ENCODE data around the gene SHC2.
"Not testable (repeated sequence)": the region's sequence is repeated elsewhere in the genome, so short reads cannot be mapped to it uniquely, and the experiment has no call there.

- TF ChIP-seq, protein P1, sequence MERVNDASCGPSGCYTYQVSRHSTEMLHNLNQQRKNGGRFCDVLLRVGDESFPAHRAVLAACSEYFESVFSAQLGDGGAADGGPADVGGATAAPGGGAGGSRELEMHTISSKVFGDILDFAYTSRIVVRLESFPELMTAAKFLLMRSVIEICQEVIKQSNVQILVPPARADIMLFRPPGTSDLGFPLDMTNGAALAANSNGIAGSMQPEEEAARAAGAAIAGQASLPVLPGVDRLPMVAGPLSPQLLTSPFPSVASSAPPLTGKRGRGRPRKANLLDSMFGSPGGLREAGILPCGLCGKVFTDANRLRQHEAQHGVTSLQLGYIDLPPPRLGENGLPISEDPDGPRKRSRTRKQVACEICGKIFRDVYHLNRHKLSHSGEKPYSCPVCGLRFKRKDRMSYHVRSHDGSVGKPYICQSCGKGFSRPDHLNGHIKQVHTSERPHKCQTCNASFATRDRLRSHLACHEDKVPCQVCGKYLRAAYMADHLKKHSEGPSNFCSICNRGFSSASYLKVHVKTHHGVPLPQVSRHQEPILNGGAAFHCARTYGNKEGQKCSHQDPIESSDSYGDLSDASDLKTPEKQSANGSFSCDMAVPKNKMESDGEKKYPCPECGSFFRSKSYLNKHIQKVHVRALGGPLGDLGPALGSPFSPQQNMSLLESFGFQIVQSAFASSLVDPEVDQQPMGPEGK (CRISPR knock-in tag; IDR thresholded peaks at IDR 0.05; ENCODE audit: borderline replicate concordance), result not testable (repeated sequence)
- TF ChIP-seq, protein P2, sequence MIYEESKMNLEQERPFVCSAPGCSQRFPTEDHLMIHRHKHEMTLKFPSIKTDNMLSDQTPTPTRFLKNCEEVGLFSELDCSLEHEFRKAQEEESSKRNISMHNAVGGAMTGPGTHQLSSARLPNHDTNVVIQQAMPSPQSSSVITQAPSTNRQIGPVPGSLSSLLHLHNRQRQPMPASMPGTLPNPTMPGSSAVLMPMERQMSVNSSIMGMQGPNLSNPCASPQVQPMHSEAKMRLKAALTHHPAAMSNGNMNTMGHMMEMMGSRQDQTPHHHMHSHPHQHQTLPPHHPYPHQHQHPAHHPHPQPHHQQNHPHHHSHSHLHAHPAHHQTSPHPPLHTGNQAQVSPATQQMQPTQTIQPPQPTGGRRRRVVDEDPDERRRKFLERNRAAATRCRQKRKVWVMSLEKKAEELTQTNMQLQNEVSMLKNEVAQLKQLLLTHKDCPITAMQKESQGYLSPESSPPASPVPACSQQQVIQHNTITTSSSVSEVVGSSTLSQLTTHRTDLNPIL (CRISPR knock-in tag; IDR thresholded peaks at IDR 0.05; ENCODE audit: low read depth), result not testable (repeated sequence)
- not testable (repeated sequence) for TF ChIP-seq ZFP3 (CRISPR knock-in tag; IDR thresholded peaks at IDR 0.05); ARNTL (CRISPR knock-in tag; IDR thresholded peaks at IDR 0.05; ENCODE audit: borderline replicate concordance, low read depth); OSR1 (CRISPR knock-in tag; IDR thresholded peaks at IDR 0.05); POU6F1 (CRISPR knock-in tag; IDR thresholded peaks at IDR 0.05; ENCODE audit: borderline replicate concordance, low read depth)
These were observed 9.8 kb downstream of the SHC2 start for GRCh38 chr19:450912-451481.

Data from SK-N-SH treated with all-trans-retinoic acid at 6 μM for 48 hours (cell line).